Measurements from ENCODE around the gene GJA4. TPM values are rescaled to one million over a fixed set of nuclear protein-coding genes. Genes with fewer than 3 reads are reported as not detected.
"Not testable (repeated sequence)": the region's sequence is repeated elsewhere in the genome, so short reads cannot be mapped to it uniquely, and the experiment has no call there.

The GJA4 gene
- total RNA-seq, 1 donor from 2014 or later = 48.0 TPM

DNA sequence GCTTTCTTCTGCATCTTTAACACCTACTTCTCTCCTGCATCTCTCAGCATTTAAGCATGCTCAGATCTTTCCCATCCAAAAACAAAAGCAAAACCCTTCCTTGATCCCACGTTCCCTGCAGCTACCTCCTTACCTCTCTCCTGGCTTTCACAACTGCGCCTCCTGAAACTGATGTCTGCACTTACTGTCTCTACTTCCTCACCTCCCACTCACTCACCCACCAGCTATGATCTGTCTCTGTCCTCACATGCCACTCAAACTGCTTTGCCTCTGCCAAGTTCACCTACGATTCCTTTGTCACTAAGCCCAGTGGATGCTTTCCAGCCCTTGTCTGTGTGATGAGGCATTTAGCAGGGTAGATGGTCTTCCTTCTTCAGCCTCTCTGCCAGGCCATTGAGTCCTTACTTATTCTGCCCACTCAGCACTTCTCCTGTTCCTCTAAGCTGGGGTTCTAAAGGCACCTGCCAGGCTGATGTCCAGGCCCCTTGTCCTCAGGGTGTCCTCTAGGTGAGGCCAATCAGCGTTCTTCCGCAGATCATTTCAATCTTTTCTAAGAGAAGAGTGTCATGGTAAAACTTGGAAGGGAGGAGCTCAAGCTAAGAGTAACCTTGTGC is 21.8 kb upstream of the GJA4 start:
- Mint-ChIP-seq H3K36me3 (ENCODE audit: insufficient read depth) (no peaks in the 10 kb centered on the region), H3K4me3 (ENCODE audit: low read depth) (no peak overlapping the region)

DNA sequence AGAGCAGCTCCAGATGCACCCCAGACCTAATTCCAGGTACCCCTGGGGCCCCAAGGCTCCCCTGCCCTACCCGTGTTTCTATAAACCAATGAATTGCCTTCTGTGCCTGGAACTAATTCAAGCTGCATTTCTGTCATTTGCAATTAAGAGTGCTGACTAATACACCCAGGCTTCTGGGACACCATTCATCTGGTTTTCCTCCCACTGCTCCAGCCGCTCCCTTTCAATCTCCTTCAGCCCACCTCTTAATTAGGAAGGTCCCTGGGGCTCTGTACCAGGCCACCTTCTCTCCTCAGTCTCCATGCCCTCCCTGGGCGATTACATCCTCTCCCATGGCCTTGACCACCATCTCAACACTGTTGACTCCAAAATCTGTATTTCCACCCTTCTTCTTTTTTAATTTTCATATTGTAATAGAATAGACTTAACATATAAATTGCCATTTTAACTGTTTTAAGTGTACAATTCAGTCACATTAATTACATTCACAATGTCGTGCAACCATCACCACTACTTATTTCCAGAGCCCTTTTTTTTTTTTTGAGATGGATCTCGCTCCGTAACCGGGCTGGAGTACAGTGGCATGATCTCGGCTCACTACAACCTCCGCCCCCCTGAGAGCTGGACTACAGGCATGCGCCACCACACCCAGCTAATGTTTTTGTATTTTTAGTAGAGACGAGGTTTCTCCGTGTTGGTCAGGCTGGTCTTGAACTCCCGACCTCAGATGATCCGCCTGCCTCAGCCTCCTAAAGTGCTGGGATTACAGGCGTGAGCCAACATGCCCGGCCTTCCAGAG is 21.0 kb upstream of the GJA4 start:
- Mint-ChIP-seq H3K27ac (no peak overlapping the region), H3K4me1 (ENCODE audit: low read depth) (no peaks in the 10 kb centered on the region), H3K4me3 (ENCODE audit: low read depth) (no peak overlapping the region), H3K27me3 (peaks cover 6% of the 10 kb centered on the region), H3K9me3 (ENCODE audit: low read depth) (no peaks in the 10 kb centered on the region), H3K36me3 (ENCODE audit: insufficient read depth) (no peaks in the 10 kb centered on the region)
- TF ChIP-seq, protein P1, sequence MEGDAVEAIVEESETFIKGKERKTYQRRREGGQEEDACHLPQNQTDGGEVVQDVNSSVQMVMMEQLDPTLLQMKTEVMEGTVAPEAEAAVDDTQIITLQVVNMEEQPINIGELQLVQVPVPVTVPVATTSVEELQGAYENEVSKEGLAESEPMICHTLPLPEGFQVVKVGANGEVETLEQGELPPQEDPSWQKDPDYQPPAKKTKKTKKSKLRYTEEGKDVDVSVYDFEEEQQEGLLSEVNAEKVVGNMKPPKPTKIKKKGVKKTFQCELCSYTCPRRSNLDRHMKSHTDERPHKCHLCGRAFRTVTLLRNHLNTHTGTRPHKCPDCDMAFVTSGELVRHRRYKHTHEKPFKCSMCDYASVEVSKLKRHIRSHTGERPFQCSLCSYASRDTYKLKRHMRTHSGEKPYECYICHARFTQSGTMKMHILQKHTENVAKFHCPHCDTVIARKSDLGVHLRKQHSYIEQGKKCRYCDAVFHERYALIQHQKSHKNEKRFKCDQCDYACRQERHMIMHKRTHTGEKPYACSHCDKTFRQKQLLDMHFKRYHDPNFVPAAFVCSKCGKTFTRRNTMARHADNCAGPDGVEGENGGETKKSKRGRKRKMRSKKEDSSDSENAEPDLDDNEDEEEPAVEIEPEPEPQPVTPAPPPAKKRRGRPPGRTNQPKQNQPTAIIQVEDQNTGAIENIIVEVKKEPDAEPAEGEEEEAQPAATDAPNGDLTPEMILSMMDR (IDR thresholded peaks at IDR 0.05; ENCODE audit: unreplicated experiment) = no peak
- no peak for DNase-seq (ENCODE audit: low spot score, unreplicated experiment)

More for the DNA sequence above, 21.8 kb upstream of the GJA4 start:
- H3K9me3 Mint-ChIP-seq (ENCODE audit: low read depth) = no peaks in the 10 kb centered on the region
- DNase-seq (ENCODE audit: low spot score, unreplicated experiment) = no peak
- no peaks in the 10 kb centered on the region for H3K4me1 Mint-ChIP-seq (ENCODE audit: low read depth)
- H3K27ac Mint-ChIP-seq = no peak overlapping the region
- peaks cover 6% of the 10 kb centered on the region for H3K27me3 Mint-ChIP-seq
- TF ChIP-seq, protein P1 (IDR thresholded peaks at IDR 0.05; ENCODE audit: unreplicated experiment) = no peak

DNA sequence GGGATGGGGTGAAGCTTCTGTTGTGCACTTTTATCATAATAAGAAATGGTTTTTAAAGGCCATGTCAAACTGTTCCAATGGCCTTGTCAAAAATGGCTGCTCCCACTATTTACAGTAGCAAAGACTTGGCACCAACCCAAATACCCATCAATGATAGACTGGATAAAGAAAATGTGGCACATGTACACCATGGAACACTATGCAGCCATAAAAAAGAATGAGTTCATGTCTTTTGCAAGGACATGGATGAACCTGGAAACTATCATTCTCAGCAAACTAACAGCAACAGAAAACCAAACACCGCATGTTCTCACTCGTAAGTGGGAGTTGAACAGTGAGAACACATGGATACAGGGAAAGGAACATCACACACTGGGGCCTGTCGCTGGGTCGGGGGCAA is 19.7 kb upstream of the GJA4 start:
- H3K4me1 Mint-ChIP-seq (ENCODE audit: low read depth); H3K9me3 Mint-ChIP-seq (ENCODE audit: low read depth); H3K27ac Mint-ChIP-seq; H3K36me3 Mint-ChIP-seq (ENCODE audit: insufficient read depth); H3K4me3 Mint-ChIP-seq (ENCODE audit: low read depth); DNase-seq (ENCODE audit: low spot score, unreplicated experiment); H3K27me3 Mint-ChIP-seq: not testable (repeated sequence)

- peaks cover 28% of the 10 kb centered on the region for H3K27me3 Mint-ChIP-seq
- no peak for DNase-seq (ENCODE audit: low spot score, unreplicated experiment)
- no peaks in the 10 kb centered on the region for H3K9me3 Mint-ChIP-seq (ENCODE audit: low read depth)
- H3K4me3 Mint-ChIP-seq (ENCODE audit: low read depth) = no peak overlapping the region
- TF ChIP-seq, protein P1 (IDR thresholded peaks at IDR 0.05; ENCODE audit: unreplicated experiment) = no peak
- no peak overlapping the region for H3K27ac Mint-ChIP-seq
- H3K36me3 Mint-ChIP-seq (ENCODE audit: insufficient read depth) = no peaks in the 10 kb centered on the region
- no peaks in the 10 kb centered on the region for H3K4me1 Mint-ChIP-seq (ENCODE audit: low read depth)
Observed at GRCh38 chr1:34774957-34775356, 17.8 kb upstream of the GJA4 start.

GRCh38 chr1:34776911-34777310 is 15.9 kb upstream of the GJA4 start:
- H3K4me3 Mint-ChIP-seq (ENCODE audit: low read depth) = no peak overlapping the region
- no peaks in the 10 kb centered on the region for H3K9me3 Mint-ChIP-seq (ENCODE audit: low read depth)
- H3K4me1 Mint-ChIP-seq (ENCODE audit: low read depth) = peaks cover 2% of the 10 kb centered on the region
- no peaks in the 10 kb centered on the region for H3K36me3 Mint-ChIP-seq (ENCODE audit: insufficient read depth)
- TF ChIP-seq, protein P1 (IDR thresholded peaks at IDR 0.05; ENCODE audit: unreplicated experiment) = no peak
- H3K27ac Mint-ChIP-seq = no peak overlapping the region
- H3K27me3 Mint-ChIP-seq = peaks cover 36% of the 10 kb centered on the region
- no peak for DNase-seq (ENCODE audit: low spot score, unreplicated experiment)
